Measurements from ENCODE around the gene BDH1. TPM values are rescaled to one million over a fixed set of nuclear protein-coding genes. Genes with fewer than 3 reads are reported as not detected.
A peak's percentile ranks its signal among the peaks of the same experiment; 100 is the strongest.
"Not testable (repeated sequence)": the region's sequence is repeated elsewhere in the genome, so short reads cannot be mapped to it uniquely, and the experiment has no call there.

The BDH1 gene
- total RNA-seq, 1 donor from 2014 or later: 146 TPM

DNA sequence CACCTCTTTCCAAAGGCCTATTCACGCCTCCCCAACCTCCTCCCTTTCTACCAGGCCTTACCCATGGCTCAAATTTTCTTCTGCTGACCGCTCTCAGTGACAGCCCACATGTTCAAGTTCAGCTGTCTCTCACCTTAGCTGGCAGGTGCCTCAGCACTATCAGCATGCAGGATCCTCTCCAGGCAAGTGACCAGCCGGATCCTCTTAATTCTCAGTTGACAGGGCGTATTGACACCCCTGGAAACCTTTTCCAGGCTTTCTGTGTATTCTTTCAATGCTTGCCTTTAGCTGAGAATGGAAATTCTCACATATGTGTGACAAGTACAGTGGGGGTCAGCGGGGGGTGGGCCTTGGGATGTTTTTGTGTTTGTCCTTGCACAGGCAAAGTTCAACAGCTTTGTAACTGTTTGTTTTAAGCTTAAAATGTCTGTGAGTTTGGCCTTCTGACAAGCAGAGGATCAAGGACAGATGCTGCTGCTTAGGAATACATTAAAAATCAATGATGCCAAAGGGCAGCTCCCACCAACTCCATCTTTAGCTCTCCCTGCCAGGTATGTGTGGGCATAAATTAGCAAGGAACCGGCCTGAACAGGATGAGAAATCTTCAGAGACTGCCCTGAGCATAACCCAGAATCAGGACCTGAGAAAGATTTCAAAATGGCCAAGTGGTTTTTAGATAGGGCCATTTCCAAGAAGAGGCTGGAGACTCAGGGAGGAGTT lies 17.4 kb upstream of the BDH1 start:
- no peak overlapping the region for H3K27ac Mint-ChIP-seq
- peaks cover 4% of the 10 kb centered on the region for H3K27me3 Mint-ChIP-seq (ENCODE audit: low read depth)
- peaks cover 28% of the 10 kb centered on the region for H3K9me3 Mint-ChIP-seq
- intact Hi-C loops (cut with micrococcal nuclease): no loop called here
- DNase-seq (ENCODE audit: low spot score): no peak
- peaks cover 7% of the 10 kb centered on the region for H3K36me3 Mint-ChIP-seq (ENCODE audit: low read depth)
- peaks cover 3% of the 10 kb centered on the region for H3K4me1 Mint-ChIP-seq (ENCODE audit: low read depth)
- no peak overlapping the region for H3K4me3 Mint-ChIP-seq (ENCODE audit: low read depth)

DNA sequence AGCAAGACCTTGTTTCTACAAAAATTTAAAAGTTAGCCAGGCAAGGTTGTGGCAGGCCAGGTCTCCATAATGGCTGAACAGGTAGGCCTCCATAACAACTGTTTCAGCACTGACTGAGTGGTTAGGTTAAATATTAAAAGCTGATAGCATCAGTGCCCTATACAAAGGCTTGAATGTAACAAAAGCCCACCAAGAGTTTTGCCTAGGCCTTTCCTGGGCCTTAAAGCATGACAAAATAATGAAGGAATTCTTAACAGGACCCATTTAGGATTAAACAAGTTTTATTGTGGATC lies 16.1 kb upstream of the BDH1 start:
- H3K4me3 Mint-ChIP-seq (ENCODE audit: low read depth); H3K36me3 Mint-ChIP-seq (ENCODE audit: low read depth); H3K4me1 Mint-ChIP-seq (ENCODE audit: low read depth); intact Hi-C loops (cut with micrococcal nuclease); H3K27ac Mint-ChIP-seq; DNase-seq (ENCODE audit: low spot score); H3K27me3 Mint-ChIP-seq (ENCODE audit: low read depth): not testable (repeated sequence)
- H3K9me3 Mint-ChIP-seq: peaks cover 40% of the 10 kb centered on the region

DNA sequence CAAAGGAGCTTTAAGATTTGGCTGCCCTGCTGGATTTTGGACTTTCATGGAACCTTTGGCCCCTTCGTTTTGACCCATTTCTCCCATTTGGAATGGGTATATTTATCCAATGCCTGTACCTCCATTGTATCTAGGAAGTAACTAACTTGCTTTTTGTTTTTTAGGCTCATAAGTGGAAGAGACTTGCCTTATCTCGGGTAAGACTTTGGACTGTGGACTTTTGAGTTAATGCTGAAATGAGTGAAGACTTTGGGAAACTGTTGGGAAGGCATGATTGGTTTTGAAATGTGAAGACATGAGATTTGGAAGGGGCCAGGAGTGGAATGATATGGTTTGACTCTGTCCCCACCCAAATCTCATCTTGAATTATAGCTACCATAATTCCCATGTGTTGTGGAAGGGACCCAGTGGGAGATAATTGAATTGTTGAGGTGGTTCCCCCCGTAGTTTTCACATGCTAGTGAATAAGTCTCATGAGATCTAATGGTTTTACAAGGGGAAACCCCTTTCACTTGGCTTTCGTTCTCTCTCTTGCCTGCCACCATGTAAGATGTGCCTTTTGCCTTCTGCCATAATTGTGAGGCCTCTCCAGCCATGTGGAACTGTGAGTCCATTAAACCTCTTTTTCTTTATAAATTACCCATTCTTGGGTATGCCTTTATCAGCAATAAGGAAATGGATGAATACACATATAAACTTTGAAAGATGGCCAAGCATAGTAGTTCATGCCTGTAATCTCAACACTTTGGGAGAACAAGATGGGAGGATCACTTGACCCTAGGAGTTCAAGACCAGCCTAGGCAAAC lies 15.5 kb upstream of the BDH1 start:
- H3K27me3 Mint-ChIP-seq (ENCODE audit: low read depth); H3K4me3 Mint-ChIP-seq (ENCODE audit: low read depth); DNase-seq (ENCODE audit: low spot score); intact Hi-C loops (cut with micrococcal nuclease); H3K4me1 Mint-ChIP-seq (ENCODE audit: low read depth); H3K27ac Mint-ChIP-seq; H3K36me3 Mint-ChIP-seq (ENCODE audit: low read depth): not testable (repeated sequence)
- H3K9me3 Mint-ChIP-seq: peaks cover 45% of the 10 kb centered on the region

DNA sequence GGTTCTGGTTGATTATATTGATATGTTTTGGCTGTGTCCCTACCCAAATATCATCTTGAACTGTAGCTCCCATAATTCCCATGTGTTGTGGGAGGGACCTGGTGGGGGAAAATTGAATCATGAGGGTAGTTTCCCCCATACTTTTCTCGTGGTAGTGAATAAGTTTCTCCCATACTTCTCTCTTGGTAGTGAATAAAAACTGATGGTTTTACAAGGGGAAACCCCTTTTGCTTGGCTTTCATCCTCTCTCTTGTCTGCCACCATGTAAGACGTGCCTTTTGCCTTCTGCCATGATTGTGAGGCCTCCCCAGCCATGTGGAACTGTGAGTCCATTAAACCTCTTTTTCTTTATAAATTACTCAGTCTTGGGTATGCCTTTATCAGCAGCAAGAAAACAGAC lies 13.7 kb upstream of the BDH1 start:
- DNase-seq (ENCODE audit: low spot score); intact Hi-C loops (cut with micrococcal nuclease); H3K27ac Mint-ChIP-seq; H3K4me1 Mint-ChIP-seq (ENCODE audit: low read depth); H3K27me3 Mint-ChIP-seq (ENCODE audit: low read depth); H3K36me3 Mint-ChIP-seq (ENCODE audit: low read depth); H3K4me3 Mint-ChIP-seq (ENCODE audit: low read depth): not testable (repeated sequence)
- peaks cover 48% of the 10 kb centered on the region for H3K9me3 Mint-ChIP-seq

DNA sequence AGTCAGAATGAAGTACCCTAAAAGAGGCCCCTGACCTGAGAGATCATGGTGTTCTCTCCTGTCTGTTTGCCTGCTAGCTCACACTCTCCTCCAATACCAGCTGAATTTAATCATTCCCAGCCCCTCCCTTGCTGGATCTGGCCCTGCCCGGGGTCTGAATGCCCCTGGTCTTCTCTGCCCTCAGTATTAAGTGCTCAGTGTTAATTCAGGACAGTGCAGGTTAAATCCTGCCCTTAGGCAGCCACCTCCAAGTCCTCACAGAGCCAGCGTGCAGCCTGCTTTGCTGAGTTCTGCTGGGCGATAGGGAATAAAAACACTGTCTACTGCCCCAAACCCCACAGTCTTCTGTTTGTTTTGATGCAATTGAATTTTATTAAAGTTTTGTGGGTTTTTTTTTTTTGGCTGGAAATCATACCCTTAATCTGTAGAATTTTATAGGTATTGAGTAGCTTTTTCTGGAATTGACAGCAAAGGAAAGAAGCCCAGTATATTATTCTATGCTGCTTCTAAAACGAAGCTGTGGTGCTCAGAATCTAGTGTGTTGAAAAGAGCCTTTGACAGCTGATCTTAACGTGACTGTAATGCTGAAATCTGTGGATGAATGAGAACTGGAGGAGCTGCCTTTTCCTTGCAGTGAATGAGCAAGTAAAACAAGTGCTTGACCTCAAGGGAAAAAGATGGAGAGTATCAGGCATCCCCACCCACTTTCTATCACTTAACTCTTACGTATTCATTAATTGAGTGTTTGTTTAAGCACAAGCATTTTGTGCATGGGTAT lies 12.3 kb upstream of the BDH1 start:
- no peaks in the 10 kb centered on the region for H3K4me1 Mint-ChIP-seq (ENCODE audit: low read depth)
- H3K27me3 Mint-ChIP-seq (ENCODE audit: low read depth): peaks cover 6% of the 10 kb centered on the region
- intact Hi-C loops (cut with micrococcal nuclease): no loop called here
- no peak for DNase-seq (ENCODE audit: low spot score)
- no peak overlapping the region for H3K27ac Mint-ChIP-seq
- H3K4me3 Mint-ChIP-seq (ENCODE audit: low read depth): no peak overlapping the region
- H3K36me3 Mint-ChIP-seq (ENCODE audit: low read depth): peaks cover 9% of the 10 kb centered on the region
- H3K9me3 Mint-ChIP-seq: peaks cover 55% of the 10 kb centered on the region

DNA sequence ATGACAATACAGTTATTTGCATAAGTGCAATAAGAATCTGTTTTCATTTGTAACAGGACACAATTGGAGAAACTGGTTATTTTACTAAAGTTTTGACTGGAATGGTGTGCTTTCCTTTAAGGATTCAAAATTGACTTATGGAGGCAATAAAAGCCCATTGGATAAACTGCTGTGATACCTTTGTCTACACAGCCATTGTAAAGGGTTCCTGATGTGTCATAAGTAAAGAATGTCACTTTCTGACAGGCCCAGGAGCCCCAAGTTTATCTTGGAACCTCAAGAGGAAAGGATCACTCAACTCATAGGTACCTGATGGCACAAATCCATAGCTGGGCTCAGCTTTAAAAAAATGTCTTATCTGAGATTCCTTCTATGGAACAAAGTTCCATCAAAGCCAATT lies 10.4 kb upstream of the BDH1 start:
- intact Hi-C loops (cut with micrococcal nuclease); DNase-seq (ENCODE audit: low spot score); H3K4me1 Mint-ChIP-seq (ENCODE audit: low read depth); H3K36me3 Mint-ChIP-seq (ENCODE audit: low read depth); H3K27me3 Mint-ChIP-seq (ENCODE audit: low read depth); H3K27ac Mint-ChIP-seq; H3K4me3 Mint-ChIP-seq (ENCODE audit: low read depth): not testable (repeated sequence)
- peaks cover 64% of the 10 kb centered on the region for H3K9me3 Mint-ChIP-seq

DNA sequence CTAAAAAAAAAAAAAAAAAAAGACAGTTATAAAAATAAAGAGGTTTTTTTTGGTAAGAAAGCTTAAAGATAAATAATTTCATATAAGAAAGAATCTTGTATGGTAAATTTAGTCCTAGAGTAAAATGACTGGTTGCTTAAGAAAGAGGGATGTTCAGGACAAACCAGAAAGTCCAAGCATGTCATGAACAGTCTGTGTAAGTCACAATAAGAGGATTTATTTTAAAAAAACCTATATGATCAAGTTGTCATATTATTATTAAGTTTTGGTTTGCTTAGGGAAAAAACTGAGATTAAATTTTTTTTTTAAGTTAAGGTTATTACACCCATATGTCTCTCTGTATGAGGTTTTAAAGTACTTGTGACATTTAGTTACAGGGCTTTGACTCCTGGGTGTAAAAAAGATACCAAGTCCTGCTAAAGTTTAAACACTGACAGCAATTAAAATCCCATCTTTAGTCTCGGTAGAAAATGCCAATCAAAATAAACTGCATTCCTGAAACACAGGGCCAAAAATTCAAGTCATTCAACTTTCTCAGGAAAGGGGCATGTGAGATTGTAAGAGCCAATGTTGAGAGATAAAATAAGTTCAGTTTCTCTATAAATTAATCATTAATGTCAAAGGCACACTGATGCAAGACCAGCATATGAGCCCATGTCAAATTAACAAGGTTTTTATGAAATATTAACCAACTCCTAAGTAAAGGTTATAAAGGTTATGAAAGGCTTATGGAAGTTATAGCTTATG lies 8.5 kb upstream of the BDH1 start:
- peaks cover 3% of the 10 kb centered on the region for H3K36me3 Mint-ChIP-seq (ENCODE audit: low read depth)
- H3K27me3 Mint-ChIP-seq (ENCODE audit: low read depth): peaks cover 11% of the 10 kb centered on the region
- H3K4me3 Mint-ChIP-seq (ENCODE audit: low read depth): no peak overlapping the region
- intact Hi-C loops (cut with micrococcal nuclease): no loop called here
- H3K4me1 Mint-ChIP-seq (ENCODE audit: low read depth): peaks cover 6% of the 10 kb centered on the region
- no peak for DNase-seq (ENCODE audit: low spot score)
- peaks cover 51% of the 10 kb centered on the region for H3K9me3 Mint-ChIP-seq
- no peak overlapping the region for H3K27ac Mint-ChIP-seq

DNA sequence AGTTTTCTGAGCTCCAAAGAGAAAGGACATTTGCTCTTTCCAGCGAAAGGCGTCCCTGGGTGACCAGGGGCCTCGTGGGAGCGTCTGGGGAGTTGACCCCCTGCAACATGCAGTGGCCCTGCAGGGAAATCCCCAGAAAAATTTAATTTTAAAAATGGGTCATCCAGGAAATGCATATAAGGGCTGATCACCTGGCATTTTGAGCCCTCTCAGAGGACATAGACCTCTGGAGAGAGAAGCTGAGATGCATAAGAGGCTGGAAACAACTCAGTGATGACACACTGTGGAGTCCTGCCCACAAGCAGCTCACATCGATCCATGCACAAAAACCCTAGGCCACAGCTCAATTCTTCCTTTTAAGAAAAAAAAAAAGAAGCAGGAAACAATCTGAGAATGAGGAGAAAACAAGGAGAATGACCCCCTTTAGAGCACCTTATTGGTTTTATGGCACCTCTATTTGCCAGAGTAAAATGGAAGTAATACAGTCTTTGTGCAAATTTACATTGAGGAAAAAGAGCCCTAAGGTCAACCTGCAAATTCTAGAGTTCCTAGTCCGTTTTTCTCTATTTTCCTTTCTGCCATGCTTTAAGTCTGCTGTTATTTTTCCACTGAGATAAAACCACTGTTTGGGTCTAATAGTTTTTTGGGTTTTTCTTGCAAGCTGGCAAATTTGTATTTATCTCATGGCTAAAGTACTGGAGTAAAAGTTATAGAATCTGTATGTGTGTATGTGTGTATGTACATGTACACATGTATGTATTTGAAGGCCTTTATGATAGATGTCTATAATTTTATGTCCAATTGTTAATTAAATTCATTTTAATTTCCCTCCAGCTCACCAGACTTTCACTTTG lies 6.9 kb upstream of the BDH1 start:
- Mint-ChIP-seq H3K9me3 (peaks cover 37% of the 10 kb centered on the region), H3K27ac (no peak overlapping the region), H3K4me1 (ENCODE audit: low read depth) (peaks cover 8% of the 10 kb centered on the region), H3K4me3 (ENCODE audit: low read depth) (no peak overlapping the region), H3K36me3 (ENCODE audit: low read depth) (peaks cover 3% of the 10 kb centered on the region), H3K27me3 (ENCODE audit: low read depth) (peaks cover 16% of the 10 kb centered on the region)
- intact Hi-C loops (cut with micrococcal nuclease): no loop called here
- DNase-seq (ENCODE audit: low spot score): no peak

DNA sequence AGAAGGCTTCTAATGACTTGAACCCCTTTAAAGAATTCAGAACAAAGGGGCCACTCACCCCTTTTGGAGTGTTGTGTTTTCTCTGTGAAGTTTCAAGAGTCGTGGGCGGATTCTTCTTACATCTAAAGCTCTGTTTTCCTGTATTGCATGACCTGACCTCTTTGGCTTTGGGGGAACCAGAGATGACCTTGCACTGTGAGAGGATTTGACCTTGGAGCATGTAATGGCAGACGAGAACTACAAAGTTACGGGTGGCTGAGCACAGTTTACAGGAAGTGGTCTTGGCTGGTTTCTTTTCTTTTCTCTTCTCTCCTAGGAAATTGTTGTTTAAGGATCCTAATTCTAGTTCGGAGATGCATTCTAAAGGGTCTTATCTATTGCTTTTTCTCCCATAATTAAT lies 6.2 kb upstream of the BDH1 start:
- H3K27me3 Mint-ChIP-seq (ENCODE audit: low read depth): peaks cover 17% of the 10 kb centered on the region
- H3K27ac Mint-ChIP-seq: no peak overlapping the region
- intact Hi-C loops (cut with micrococcal nuclease): no loop called here
- peaks cover 11% of the 10 kb centered on the region for H3K4me1 Mint-ChIP-seq (ENCODE audit: low read depth)
- H3K9me3 Mint-ChIP-seq: peaks cover 30% of the 10 kb centered on the region
- DNase-seq (ENCODE audit: low spot score): no peak
- no peak overlapping the region for H3K4me3 Mint-ChIP-seq (ENCODE audit: low read depth)
- H3K36me3 Mint-ChIP-seq (ENCODE audit: low read depth): peaks cover 3% of the 10 kb centered on the region

DNA sequence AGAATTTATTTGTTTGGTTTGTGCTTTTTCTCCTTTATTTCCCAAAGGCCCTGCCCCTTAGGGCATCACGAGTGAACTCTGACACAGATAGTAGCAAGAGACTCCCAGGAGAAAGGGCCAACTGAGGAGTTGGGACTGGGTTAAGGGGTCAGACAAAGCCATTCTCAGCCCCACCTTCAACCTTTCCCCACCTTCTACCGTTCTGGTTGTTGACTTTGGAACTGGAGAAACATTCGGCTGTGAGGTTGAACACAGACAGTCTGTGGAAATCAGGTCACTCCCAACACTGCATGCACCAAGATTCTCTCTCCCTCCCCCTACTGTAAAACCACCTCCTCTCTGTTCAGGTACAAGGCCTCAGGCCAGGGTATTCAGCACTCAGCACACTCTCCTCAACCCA lies 3.9 kb upstream of the BDH1 start:
- H3K4me3 Mint-ChIP-seq (ENCODE audit: low read depth): no peak overlapping the region
- no peak overlapping the region for H3K27ac Mint-ChIP-seq
- H3K36me3 Mint-ChIP-seq (ENCODE audit: low read depth): peaks cover 3% of the 10 kb centered on the region
- H3K9me3 Mint-ChIP-seq: peaks cover 23% of the 10 kb centered on the region
- no peak for DNase-seq (ENCODE audit: low spot score)
- intact Hi-C loops (cut with micrococcal nuclease): loop anchor here (10.0 kb wide), 1 partner anchor 175 kb away; the partner anchor contains the start of gene RUBCN
- peaks cover 17% of the 10 kb centered on the region for H3K27me3 Mint-ChIP-seq (ENCODE audit: low read depth)
- peaks cover 11% of the 10 kb centered on the region for H3K4me1 Mint-ChIP-seq (ENCODE audit: low read depth)

DNA sequence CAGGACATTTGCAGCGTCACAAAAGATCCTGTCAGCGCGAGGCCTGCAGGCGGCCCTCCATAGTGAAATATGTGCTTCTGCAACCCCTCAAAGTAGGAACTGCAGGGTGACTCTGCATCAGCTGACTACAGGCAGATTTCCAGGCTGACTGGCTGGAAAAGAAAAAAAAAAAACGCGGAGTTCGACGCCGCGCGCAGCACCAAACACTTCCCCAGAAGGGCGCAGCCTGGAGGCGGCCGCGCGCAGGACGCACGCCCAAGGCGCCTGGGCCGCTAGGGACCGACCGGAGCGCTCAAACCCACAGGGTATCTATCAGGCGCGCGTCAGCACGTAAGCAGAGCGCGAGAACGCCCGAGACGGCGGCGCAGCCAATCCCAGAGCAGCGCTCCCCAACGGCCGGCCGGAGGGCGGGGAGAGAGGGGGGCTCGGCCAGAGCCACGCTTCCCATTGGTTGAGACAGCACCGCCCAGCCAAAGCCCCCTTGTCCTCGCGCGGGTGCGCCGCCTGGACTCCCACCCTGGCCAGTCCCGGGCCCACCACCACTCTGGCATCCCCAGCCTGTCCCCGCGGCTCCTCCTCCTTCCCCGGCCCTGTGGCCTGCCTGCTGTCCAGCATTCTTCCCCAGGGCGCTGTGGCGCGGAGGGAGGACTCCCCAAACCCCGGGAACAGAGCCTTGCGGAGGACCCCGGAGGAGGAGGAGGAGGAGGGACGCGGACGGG lies 1.0 kb downstream of the BDH1 start:
- DNase-seq (ENCODE audit: low spot score): peak; percentile 93
- no peaks in the 10 kb centered on the region for H3K9me3 Mint-ChIP-seq
- peak overlapping the region; percentile 96 for H3K27ac Mint-ChIP-seq
- peaks cover 13% of the 10 kb centered on the region for H3K27me3 Mint-ChIP-seq (ENCODE audit: low read depth)
- intact Hi-C loops (cut with micrococcal nuclease): loop anchor here (1.0 to 10.0 kb wide), 2 partner anchors 45 to 180 kb away; partner anchors contain the start of gene RUBCN
- peak overlapping the region; percentile 92 for H3K4me3 Mint-ChIP-seq (ENCODE audit: low read depth)
- peaks cover 32% of the 10 kb centered on the region for H3K36me3 Mint-ChIP-seq (ENCODE audit: low read depth)
- H3K4me1 Mint-ChIP-seq (ENCODE audit: low read depth): peaks cover 32% of the 10 kb centered on the region
